A549 (cell line): ENCODE data around the gene GRM7. TPM values are rescaled to one million over a fixed set of nuclear protein-coding genes. Genes with fewer than 3 reads are reported as not detected.

Source experiments
- ATAC-seq, 2 experiments: fragments of 200-7000 bp in 1 of 2; fragments of >200 bp in 1 of 2; cut with Nextera tagmentation in 1 of 2; cut with Tn5 transposase in 1 of 2; 3 replicates each; pipeline versions ENCODE4 v1.8.0 to v1.9.1; 2018 to 2020; ENCODE audit warnings: mild to moderate bottlenecking in 1 of 2, moderate library complexity in 1 of 2
- CTCF ChIA-PET: fragments of 300-600 bp; sonication (Branson Sonifier 250); formaldehyde crosslinking; extraction: SDS; loops from one replicate; lab custom pipeline; 2021; ENCODE audit warnings: antibody characterized with exemption, inconsistent platforms; lab: Yijun Ruan, JAX
- POLR2A ChIA-PET: fragments of 350-600 bp; formaldehyde crosslinking; extraction: SDS; loops from one replicate; lab custom pipeline; 2021; ENCODE audit warnings: antibody characterized with exemption, inconsistent platforms; lab: Yijun Ruan, JAX
- DNase-seq, 2 experiments: peaks; one replicate each; pipeline versions ENCODE4 v3.0.0 to v3.0.0-alpha.2; 2011 to 2016; ENCODE audit warnings: low read depth in 1 of 2, low spot score in 1 of 2
- FAIRE-seq: peaks from 2 replicates; lab custom pipeline; 2011; peaks lifted over from hg19 to GRCh38; lab: Jason Lieb, UNC
- H3K27ac ChIP-seq, 2 experiments: fragments of >200 bp; sonication (Bioruptor Twin); formaldehyde crosslinking; 3 replicates each; pipeline ENCODE4 v1.5.1; 2016 to 2017
- H3K4me1 ChIP-seq: fragments of >200 bp; sonication (Bioruptor Twin); formaldehyde crosslinking; 3 replicates; pipeline ENCODE4 v1.6.1; 2016
- H3K4me2 ChIP-seq: fragments of >200 bp; sonication (Bioruptor Twin); formaldehyde crosslinking; 3 replicates; pipeline ENCODE4 v1.6.1; 2016
- H3K4me3 ChIP-seq: fragments of >200 bp; sonication (Bioruptor Twin); formaldehyde crosslinking; 3 replicates; pipeline ENCODE4 v1.5.1; 2016
- H3K9me3 ChIP-seq: fragments of >200 bp; sonication (Bioruptor Twin); formaldehyde crosslinking; 3 replicates; pipeline ENCODE4 v1.6.1; 2016
- ATOH8 ChIP-seq: fragments of 250-450 bp; sonication (Bioruptor Pico); IDR thresholded peaks from 2 replicates; pipeline ENCODE4 v1.5.0; 2020; ENCODE audit warnings: low read depth, mild to moderate bottlenecking, moderate library complexity
- BHLHE40 ChIP-seq: IDR thresholded peaks from 2 replicates; pipeline ENCODE4 v1.6.1; 2012; ENCODE audit warnings: low read depth, low read length, inconsistent platforms
- CBX2 ChIP-seq: fragments of 200-600 bp; sonication (generic); IDR thresholded peaks from 2 replicates; pipeline ENCODE4 v1.6.1; 2016; ENCODE audit warnings: low read depth, mild to moderate bottlenecking, borderline replicate concordance
- CBX8 ChIP-seq: fragments of 200-600 bp; sonication (generic); IDR thresholded peaks from 2 replicates; pipeline ENCODE4 v1.6.1; 2016
- EHMT2 ChIP-seq: fragments of 200-600 bp; sonication (generic); IDR thresholded peaks from 2 replicates; pipeline ENCODE4 v1.6.1; 2016; ENCODE audit warnings: antibody characterized with exemption, low read depth, mild to moderate bottlenecking, moderate library complexity
- ELK1 ChIP-seq: fragments of 150-350 bp; IDR thresholded peaks from 2 replicates; pipeline ENCODE4 v1.6.1; 2014; ENCODE audit warnings: low read depth, mild to moderate bottlenecking, low read length
- GATA3 ChIP-seq: IDR thresholded peaks from 2 replicates; pipeline ENCODE4 v1.6.1; 2012; ENCODE audit warnings: borderline replicate concordance
- HDAC2 ChIP-seq: fragments of 200-600 bp; sonication (generic); IDR thresholded peaks from 2 replicates; pipeline ENCODE4 v1.6.1; 2016
- HMGXB4 ChIP-seq: fragments of 250-450 bp; sonication (Bioruptor Pico); IDR thresholded peaks from 2 replicates; pipeline ENCODE4 v1.5.0; 2021; ENCODE audit warnings: mild to moderate bottlenecking, moderate library complexity, borderline replicate concordance
- JUN ChIP-seq, 2 experiments: fragments of >200 bp; sonication (Bioruptor Twin); formaldehyde crosslinking; IDR thresholded peaks; 2 replicates in 1 of 2; 3 replicates in 1 of 2; pipeline ENCODE4 v1.6.1; 2016 to 2017
- JUNB ChIP-seq: fragments of >200 bp; sonication (Bioruptor Twin); formaldehyde crosslinking; IDR thresholded peaks from 2 replicates; pipeline ENCODE4 v1.6.1; 2016
- MAFK ChIP-seq: fragments of 450-650 bp; IDR thresholded peaks from 2 replicates; pipeline ENCODE4 v1.6.1; 2014; ENCODE audit not compliant: partially characterized antibody
- NR3C1 ChIP-seq: fragments of >200 bp; sonication (Bioruptor Twin); formaldehyde crosslinking; IDR thresholded peaks from 3 replicates; pipeline ENCODE4 v1.6.1; 2017
- PBX3 ChIP-seq: IDR thresholded peaks from 2 replicates; pipeline ENCODE4 v1.6.1; 2012
- POLR2A ChIP-seq: IDR thresholded peaks from 2 replicates; pipeline ENCODE4 v1.6.1; 2012; ENCODE audit warnings: mild to moderate bottlenecking, low read length
- RARB ChIP-seq: fragments of 250-450 bp; sonication (Bioruptor Pico); IDR thresholded peaks from 2 replicates; pipeline ENCODE4 v1.8.0; 2021; ENCODE audit warnings: mild to moderate bottlenecking, moderate library complexity
- RCOR1 ChIP-seq: fragments of 150-350 bp; IDR thresholded peaks from 2 replicates; pipeline ENCODE4 v1.6.1; 2014; ENCODE audit warnings: antibody characterized with exemption, low read length, low read depth
- RFX5 ChIP-seq: fragments of 450-650 bp; IDR thresholded peaks from 2 replicates; pipeline ENCODE4 v1.7.1; 2014; ENCODE audit warnings: antibody characterized with exemption, mild to moderate bottlenecking, moderate library complexity
- SREBF2 ChIP-seq: fragments of 450-650 bp; IDR thresholded peaks from 2 replicates; pipeline ENCODE4 v1.6.1; 2014; ENCODE audit warnings: mild to moderate bottlenecking, moderate library complexity
- ZC3H11A ChIP-seq: fragments of 450-650 bp; IDR thresholded peaks from 2 replicates; pipeline ENCODE4 v1.6.1; 2014; ENCODE audit warnings: antibody characterized with exemption, mild to moderate bottlenecking
- ZSCAN20 ChIP-seq: fragments of 250-450 bp; sonication (Bioruptor Pico); IDR thresholded peaks from 2 replicates; pipeline ENCODE4 v1.8.0; 2022; ENCODE audit warnings: mild to moderate bottlenecking, moderate library complexity
- WGBS: methylation state at CpG from one replicate; pipeline ENCODE4 v1.1.6; 2017; ENCODE audit errors: missing lambda C conversion rate; 5-methylcytosine and 5-hydroxymethylcytosine counted together
- polyA plus RNA-seq, 4 experiments: library from polyadenylated mRNA; depleted of rRNA in 3 of 4; stranded (reverse); fragments of >200 nt; fragmentation: RNase III in 1 of 4; extraction: RNeasy Plus Mini Kit Qiagen cat#74134 plus additional on column Dnase treatment in 1 of 4; gene quantifications; 2 replicates in 3 of 4; 3 replicates in 1 of 4; pipeline ENCODE4 v1.2.3, GENCODE V29; 2011 to 2017

GRM7 gene
- polyA plus RNA-seq, 2 of the 4 experiments (the other 2 are of a cell fraction): not detected

- CTCF ChIA-PET: no interaction called here
- DNase-seq: no peak
- TF ChIP-seq HMGXB4 (no peak), PBX3 (no peak), CBX8 (no peak), ZSCAN20 (CRISPR knock-in tag) (no peak)
- POLR2A ChIA-PET: no interaction called here
- no peak overlapping the region for H3K27ac ChIP-seq
- 0% methylated on average over 4 of the region's 4 CpGs for WGBS
- ATAC-seq: no peak
- FAIRE-seq: no peak
- H3K9me3 ChIP-seq: 0 out of 3 replicates have a peak, but pooled peaks cover 3% of the 10 kb centered on the region
- no peak overlapping the region for H3K4me3 ChIP-seq
- no peak overlapping the region for H3K4me2 ChIP-seq
- no peaks in the 10 kb centered on the region for H3K4me1 ChIP-seq
These were observed 404.8 kb downstream of the GRM7 start for GRCh38 chr3:7265736-7266135.

GRCh38 chr3:7266551-7266950 is 405.6 kb downstream of the GRM7 start:
- TF ChIP-seq POLR2A: no peak
- no peak for TF ChIP-seq RARB (CRISPR knock-in tag)
- no peak for TF ChIP-seq JUNB
- TF ChIP-seq EHMT2: no peak
- no peak for TF ChIP-seq HDAC2
- TF ChIP-seq BHLHE40: no peak
- TF ChIP-seq JUN (IDR thresholded peaks at IDR 0.05): no peak
- TF ChIP-seq CBX8: no peak
- TF ChIP-seq RFX5: no peak
- no peak for TF ChIP-seq CBX2
- no peak for TF ChIP-seq HMGXB4
- TF ChIP-seq ELK1: no peak
- no peak for TF ChIP-seq SREBF2
- TF ChIP-seq RCOR1: no peak
- TF ChIP-seq ZC3H11A: no peak
- TF ChIP-seq NR3C1: no peak
- TF ChIP-seq ATOH8 (CRISPR knock-in tag): no peak
- no peak for TF ChIP-seq MAFK
- TF ChIP-seq GATA3: no peak
- TF ChIP-seq, all 56 proteins: peak for 0
- Histone ChIP-seq H3K4me3 (no peak overlapping the region), H3K4me2 (no peak overlapping the region), H3K9me3 (0 out of 3 replicates have a peak, but pooled peaks cover 3% of the 10 kb centered on the region), H3K27ac (no peak overlapping the region), H3K4me1 (no peaks in the 10 kb centered on the region)
- FAIRE-seq: no peak
- no peak for ATAC-seq
- DNase-seq: no peak
- CTCF ChIA-PET: no interaction called here
- 33% methylated on average over 1 of the region's 1 CpG for WGBS
- POLR2A ChIA-PET: no interaction called here
